Choroid plexus epithelial cell (primary cell): ENCODE data around the gene TLDC2.

Experiments
- DNase-seq: peaks from one replicate; pipeline ENCODE4 v3.0.0-alpha.2; 2010; ENCODE audit warnings: low read depth
- H3K4me3 ChIP-seq: 2 replicates; pipeline ENCODE4 v1.5.1; 2011; ENCODE audit warnings: low read depth, mild to moderate bottlenecking, control low read depth, low read length, moderate library complexity
- CTCF ChIP-seq: conservative IDR thresholded peaks from 2 replicates; pipeline ENCODE4 v1.5.1; 2011; ENCODE audit warnings: low read depth, mild to moderate bottlenecking, control low read depth, inconsistent platforms, low read length, moderate library complexity

TLDC2 gene

GRCh38 chr20:36917943-36918342 lies 42.0 kb downstream of the TLDC2 start:
- no peak overlapping the region for H3K4me3 ChIP-seq
- no peak for TF ChIP-seq CTCF
- DNase-seq, result no peak

GRCh38 chr20:36919715-36920333 lies 43.9 kb downstream of the TLDC2 start:
- peak; percentile 84 for DNase-seq
- H3K4me3 ChIP-seq, result no peak overlapping the region
- peak; percentile 82 for TF ChIP-seq CTCF

GRCh38 chr20:36920334-36920730 lies 44.4 kb downstream of the TLDC2 start:
- no peak for TF ChIP-seq CTCF
- no peak overlapping the region for H3K4me3 ChIP-seq
- DNase-seq, result no peak

GRCh38 chr20:36924167-36925045 lies 48.5 kb downstream of the TLDC2 start:
- DNase-seq, result no peak
- no peak for TF ChIP-seq CTCF
- no peak overlapping the region for H3K4me3 ChIP-seq

- no peak for TF ChIP-seq CTCF
- H3K4me3 ChIP-seq, result no peak overlapping the region
- no peak for DNase-seq
These were observed 49.3 kb downstream of the TLDC2 start for GRCh38 chr20:36925234-36925633.

- H3K4me3 ChIP-seq, result no peak overlapping the region
- TF ChIP-seq CTCF, result no peak
These were observed 50.8 kb downstream of the TLDC2 start for GRCh38 chr20:36926653-36927200.

More at GRCh38 chr20:36926653-36927200, 50.8 kb downstream of the TLDC2 start:
- DNase-seq, result no peak
